Kidney capillary endothelial cell (primary cell): ENCODE results near the gene CACNB3.

Experiments used
- DNase-seq: peaks from one replicate; pipeline ENCODE4 v3.0.0-alpha.2; 2018; ENCODE audit warnings: low spot score

The CACNB3 gene

GRCh38 chr12:48817873-48818830, at the start of gene CACNB3:
TSS of gene CACNB3 (plus strand) at chr12:48818496. CDS start at chr12:48818930, 434 bp downstream.
- DNase-seq = peak; percentile 28

GRCh38 chr12:48768736-48769135, 49.6 kb upstream of the CACNB3 start:
- DNase-seq = no peak

- no peak for DNase-seq
Measured at GRCh38 chr12:48770756-48771155, 47.5 kb upstream of the CACNB3 start.

GRCh38 chr12:48771588-48772112, 46.6 kb upstream of the CACNB3 start:
- no peak for DNase-seq

GRCh38 chr12:48773686-48774085, 44.6 kb upstream of the CACNB3 start:
- DNase-seq = no peak

- DNase-seq = no peak
Measured at GRCh38 chr12:48774516-48774915, 43.8 kb upstream of the CACNB3 start.

- no peak for DNase-seq
Measured at GRCh38 chr12:48775299-48775698, 43.0 kb upstream of the CACNB3 start.

- no peak for DNase-seq
Measured at GRCh38 chr12:48775991-48776649, 42.2 kb upstream of the CACNB3 start.

- DNase-seq = no peak
Measured at GRCh38 chr12:48776956-48777355, 41.3 kb upstream of the CACNB3 start.

- DNase-seq = no peak
Measured at GRCh38 chr12:48777501-48778400, 40.5 kb upstream of the CACNB3 start.

- peak; percentile 56 for DNase-seq
Measured at GRCh38 chr12:48779869-48780268, 38.4 kb upstream of the CACNB3 start.

GRCh38 chr12:48780381-48781025, 37.8 kb upstream of the CACNB3 start:
- no peak for DNase-seq

- no peak for DNase-seq
Measured at GRCh38 chr12:48781750-48782456, 36.4 kb upstream of the CACNB3 start.

GRCh38 chr12:48782457-48783395, 35.6 kb upstream of the CACNB3 start:
- no peak for DNase-seq

GRCh38 chr12:48783432-48783831, 34.9 kb upstream of the CACNB3 start:
- DNase-seq = no peak

- DNase-seq = no peak
Measured at GRCh38 chr12:48786591-48787544, 31.4 kb upstream of the CACNB3 start.

- no peak for DNase-seq
Measured at GRCh38 chr12:48787791-48788523, 30.3 kb upstream of the CACNB3 start.

GRCh38 chr12:48788524-48788853, 29.8 kb upstream of the CACNB3 start:
- no peak for DNase-seq
